ENCODE results near the gene CTNND2. TPM values are rescaled to one million over a fixed set of nuclear protein-coding genes. Genes with fewer than 3 reads are reported as not detected.

Gene CTNND2
- total and polyA plus RNA-seq, 2 donors (not counting 1 experiment from before 2014, with no cell fraction given), result not detected

- Histone ChIP-seq H3K27ac (ENCODE audit: low read length in 2 of 2) (no peak overlapping the region), H3K4me3 (ENCODE audit: control extremely low read depth in 1 of 5, extremely low read depth in 1 of 5, insufficient read depth in 1 of 5, low read depth in 2 of 5, low read length in 4 of 5) (no peak overlapping the region), H4K20me1 (ENCODE audit: control insufficient read depth, insufficient read depth, low read length, poor library complexity, severe bottlenecking) (no peaks in the 10 kb centered on the region), H3K36me3 (replicated peaks in 1 of 2; ENCODE audit: control extremely low read depth in 1 of 2, control insufficient read depth in 1 of 2, extremely low read depth in 1 of 2, insufficient read depth in 2 of 2, low read length in 1 of 2) (no peaks in the 10 kb centered on the region), H2AFZ (ENCODE audit: insufficient read depth, low read depth, low read length, poor library complexity, severe bottlenecking) (no peak overlapping the region), H3K79me2 (ENCODE audit: control insufficient read depth, insufficient read depth, low read length) (no peaks in the 10 kb centered on the region), H3K27me3 (replicated peaks in 1 of 4; ENCODE audit: control extremely low read depth in 1 of 4, control insufficient read depth in 3 of 4, insufficient read depth in 4 of 4, low read length in 3 of 4) (no peaks in the 10 kb centered on the region), H3K9me3 (ENCODE audit: control extremely low read depth in 1 of 3, control insufficient read depth in 2 of 3, insufficient read depth in 1 of 3, low read length in 2 of 3) (peaks cover 0 to 3% (median 0%) of the 10 kb centered on the region in 3 donors), H3K4me2 (replicated peaks; ENCODE audit: low read depth, low read length, poor library complexity, severe bottlenecking) (no peak overlapping the region), H3K9ac (ENCODE audit: low read length) (no peak overlapping the region), H3K4me1 (ENCODE audit: control insufficient read depth in 2 of 2, insufficient read depth in 2 of 2, low read length in 2 of 2) (no peaks in the 10 kb centered on the region)
- H3K27me3 Mint-ChIP-seq, result no peaks in the 10 kb centered on the region
- H3K9me3 Mint-ChIP-seq (ENCODE audit: insufficient read depth), result no peaks in the 10 kb centered on the region
- WGBS (ENCODE audit: insufficient coverage), result 73% methylated on average over 3 of the region's 3 CpGs
- DNase-seq, result no peak
- H3K4me3 Mint-ChIP-seq, result no peak overlapping the region
- ChIA-PET POLR2A (no interaction called here), CTCF (no interaction called here)
- intact Hi-C loops (cut with micrococcal nuclease), result no loop called here
- H3K4me1 Mint-ChIP-seq, result no peaks in the 10 kb centered on the region
- ATAC-seq (ENCODE audit: low read depth), result no peak
- H3K27ac Mint-ChIP-seq, result no peak overlapping the region
- no peak for TF ChIP-seq EZH2 (IDR thresholded peaks at IDR 0.05; ENCODE audit: borderline replicate concordance, insufficient read depth, low read depth, low read length, poor library complexity, severe bottlenecking)
- TF ChIP-seq CTCF (IDR thresholded peaks at IDR 0.05), result no peak
These were observed 258.1 kb downstream of the CTNND2 start for GRCh38 chr5:11646141-11646540.

DNA sequence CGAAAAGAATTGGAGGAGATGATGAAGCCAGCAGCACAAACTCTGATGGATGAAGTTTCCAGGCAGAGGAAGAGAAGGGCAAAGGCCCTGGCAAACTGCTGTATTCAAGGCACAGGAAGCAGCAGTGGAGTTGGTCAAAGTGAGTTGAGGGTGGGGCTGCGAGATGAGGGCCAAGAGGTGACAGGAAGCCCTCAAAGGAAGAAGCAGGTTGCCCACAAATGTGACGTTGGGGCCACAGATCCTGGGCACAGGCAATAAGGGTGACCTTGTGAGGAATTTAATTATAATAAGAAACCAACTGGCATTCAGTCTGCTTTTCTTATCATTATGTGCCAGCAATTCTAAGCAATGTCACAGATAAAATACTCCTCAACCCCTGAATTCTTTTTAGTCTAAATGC, 261.8 kb downstream of the CTNND2 start:
- Mint-ChIP-seq H3K9me3 (ENCODE audit: insufficient read depth) (no peaks in the 10 kb centered on the region), H3K4me3 (no peak overlapping the region), H3K27ac (no peak overlapping the region), H3K4me1 (no peaks in the 10 kb centered on the region), H3K27me3 (no peaks in the 10 kb centered on the region)
- no peaks in the 10 kb centered on the region for H4K20me1 ChIP-seq (ENCODE audit: control insufficient read depth, insufficient read depth, low read length, poor library complexity, severe bottlenecking)
- no peaks in the 10 kb centered on the region for H3K4me1 ChIP-seq (ENCODE audit: control insufficient read depth in 2 of 2, insufficient read depth in 2 of 2, low read length in 2 of 2)
- DNase-seq, result no peak
- H3K27ac ChIP-seq (ENCODE audit: low read length in 2 of 2), result no peak overlapping the region
- H2AFZ ChIP-seq (ENCODE audit: insufficient read depth, low read depth, low read length, poor library complexity, severe bottlenecking), result no peak overlapping the region
- no peaks in the 10 kb centered on the region for H3K79me2 ChIP-seq (ENCODE audit: control insufficient read depth, insufficient read depth, low read length)
- H3K27me3 ChIP-seq (replicated peaks in 1 of 4; ENCODE audit: control extremely low read depth in 1 of 4, control insufficient read depth in 3 of 4, insufficient read depth in 4 of 4, low read length in 3 of 4), result no peaks in the 10 kb centered on the region
- 17% methylated on average over 2 of the region's 3 CpGs for WGBS (ENCODE audit: insufficient coverage)
- H3K9me3 ChIP-seq (ENCODE audit: control extremely low read depth in 1 of 3, control insufficient read depth in 2 of 3, insufficient read depth in 1 of 3, low read length in 2 of 3), result no peaks in the 10 kb centered on the region
- H3K36me3 ChIP-seq (replicated peaks in 1 of 2; ENCODE audit: control extremely low read depth in 1 of 2, control insufficient read depth in 1 of 2, extremely low read depth in 1 of 2, insufficient read depth in 2 of 2, low read length in 1 of 2), result no peaks in the 10 kb centered on the region
- no peak overlapping the region for H3K9ac ChIP-seq (ENCODE audit: low read length)
- no peak for ATAC-seq (ENCODE audit: low read depth)
- POLR2A ChIA-PET, result no interaction called here
- CTCF ChIA-PET, result no interaction called here
- H3K4me2 ChIP-seq (replicated peaks; ENCODE audit: low read depth, low read length, poor library complexity, severe bottlenecking), result no peak overlapping the region
- no peak overlapping the region for H3K4me3 ChIP-seq (ENCODE audit: control extremely low read depth in 1 of 5, extremely low read depth in 1 of 5, insufficient read depth in 1 of 5, low read depth in 2 of 5, low read length in 4 of 5)
- intact Hi-C loops (cut with micrococcal nuclease), result no loop called here
- no peak for TF ChIP-seq CTCF (IDR thresholded peaks at IDR 0.05)
- no peak for TF ChIP-seq EZH2 (IDR thresholded peaks at IDR 0.05; ENCODE audit: borderline replicate concordance, insufficient read depth, low read depth, low read length, poor library complexity, severe bottlenecking)
